ENCODE measurements around the gene CNOT3.

The CNOT3 gene

DNA sequence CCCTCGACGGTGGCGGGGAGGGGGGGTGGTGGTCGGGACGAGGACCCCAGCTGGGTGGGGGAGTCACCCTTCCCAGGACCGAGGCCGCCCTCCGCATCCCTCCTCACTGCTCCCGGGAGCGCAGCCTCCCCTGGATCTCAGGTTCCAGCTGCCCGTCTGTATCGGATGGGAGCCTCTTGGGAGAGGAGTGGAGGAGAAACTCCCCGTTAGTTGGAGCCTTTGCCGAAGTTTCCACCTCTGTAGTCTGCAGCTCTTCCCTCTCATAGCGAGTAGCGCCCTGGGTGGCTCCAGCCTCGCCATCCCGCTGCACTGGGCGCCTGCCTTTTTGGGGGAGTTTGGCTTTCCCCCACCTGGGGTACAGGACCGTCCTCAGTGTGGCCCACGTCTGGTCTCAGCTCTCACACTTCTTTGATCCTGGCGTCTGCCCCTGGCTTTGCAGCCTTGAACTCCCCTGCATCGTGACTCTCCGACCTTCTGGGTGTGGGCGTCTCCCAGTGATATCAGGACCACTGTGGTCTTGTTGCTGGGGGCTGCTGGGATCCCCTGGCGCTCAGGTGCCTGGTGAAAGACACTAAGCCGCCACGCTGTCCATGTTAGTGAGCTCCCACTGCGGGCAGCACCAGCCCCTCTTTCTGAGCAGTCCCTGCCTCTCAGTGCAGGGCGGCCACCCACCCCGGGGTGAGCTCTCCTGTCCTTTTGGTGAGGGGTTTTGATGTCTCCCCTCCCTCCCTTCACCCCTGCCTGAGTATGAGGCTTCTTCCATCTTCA, 1.1 kb downstream of the CNOT3 start:
- no peak for TF ChIP-seq EGR1 (IDR thresholded peaks at IDR 0.05)
- TF ChIP-seq, protein P1, sequence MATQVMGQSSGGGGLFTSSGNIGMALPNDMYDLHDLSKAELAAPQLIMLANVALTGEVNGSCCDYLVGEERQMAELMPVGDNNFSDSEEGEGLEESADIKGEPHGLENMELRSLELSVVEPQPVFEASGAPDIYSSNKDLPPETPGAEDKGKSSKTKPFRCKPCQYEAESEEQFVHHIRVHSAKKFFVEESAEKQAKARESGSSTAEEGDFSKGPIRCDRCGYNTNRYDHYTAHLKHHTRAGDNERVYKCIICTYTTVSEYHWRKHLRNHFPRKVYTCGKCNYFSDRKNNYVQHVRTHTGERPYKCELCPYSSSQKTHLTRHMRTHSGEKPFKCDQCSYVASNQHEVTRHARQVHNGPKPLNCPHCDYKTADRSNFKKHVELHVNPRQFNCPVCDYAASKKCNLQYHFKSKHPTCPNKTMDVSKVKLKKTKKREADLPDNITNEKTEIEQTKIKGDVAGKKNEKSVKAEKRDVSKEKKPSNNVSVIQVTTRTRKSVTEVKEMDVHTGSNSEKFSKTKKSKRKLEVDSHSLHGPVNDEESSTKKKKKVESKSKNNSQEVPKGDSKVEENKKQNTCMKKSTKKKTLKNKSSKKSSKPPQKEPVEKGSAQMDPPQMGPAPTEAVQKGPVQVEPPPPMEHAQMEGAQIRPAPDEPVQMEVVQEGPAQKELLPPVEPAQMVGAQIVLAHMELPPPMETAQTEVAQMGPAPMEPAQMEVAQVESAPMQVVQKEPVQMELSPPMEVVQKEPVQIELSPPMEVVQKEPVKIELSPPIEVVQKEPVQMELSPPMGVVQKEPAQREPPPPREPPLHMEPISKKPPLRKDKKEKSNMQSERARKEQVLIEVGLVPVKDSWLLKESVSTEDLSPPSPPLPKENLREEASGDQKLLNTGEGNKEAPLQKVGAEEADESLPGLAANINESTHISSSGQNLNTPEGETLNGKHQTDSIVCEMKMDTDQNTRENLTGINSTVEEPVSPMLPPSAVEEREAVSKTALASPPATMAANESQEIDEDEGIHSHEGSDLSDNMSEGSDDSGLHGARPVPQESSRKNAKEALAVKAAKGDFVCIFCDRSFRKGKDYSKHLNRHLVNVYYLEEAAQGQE (IDR thresholded peaks at IDR 0.05; ENCODE audit: low read depth) = no peak
- no peak for TF ChIP-seq EP300 (IDR thresholded peaks at IDR 0.05; ENCODE audit: borderline replicate concordance)
- TF ChIP-seq TAF1 (IDR thresholded peaks at IDR 0.05; ENCODE audit: low read depth) = no peak
- no peak for TF ChIP-seq TCF12 (IDR thresholded peaks at IDR 0.05; ENCODE audit: low read depth)

DNA sequence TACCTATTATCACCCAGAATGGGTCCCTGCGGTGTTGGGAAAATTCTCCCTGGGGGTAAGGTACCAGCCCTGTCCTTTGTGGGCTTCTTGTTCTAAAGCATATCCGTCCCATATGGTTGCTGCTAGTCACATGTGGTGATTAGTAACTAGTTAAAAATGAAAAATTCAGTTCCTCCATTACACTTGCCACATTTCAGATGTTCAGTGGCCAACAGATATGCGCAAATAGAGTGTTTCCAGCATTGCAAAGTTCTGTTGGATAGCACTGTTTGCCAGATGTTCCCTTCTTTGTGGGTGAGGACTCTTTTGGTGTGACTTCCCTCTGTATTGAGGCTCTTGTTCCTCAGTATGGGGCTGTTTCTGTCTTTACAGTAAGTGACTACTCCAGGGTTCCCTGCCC, 3.8 kb downstream of the CNOT3 start:
- TF ChIP-seq TEAD4 (IDR thresholded peaks at IDR 0.05) (no peak), EGR1 (IDR thresholded peaks at IDR 0.05) (no peak), TAF1 (IDR thresholded peaks at IDR 0.05; ENCODE audit: low read depth) (no peak), TCF12 (IDR thresholded peaks at IDR 0.05; ENCODE audit: low read depth) (no peak)

DNA sequence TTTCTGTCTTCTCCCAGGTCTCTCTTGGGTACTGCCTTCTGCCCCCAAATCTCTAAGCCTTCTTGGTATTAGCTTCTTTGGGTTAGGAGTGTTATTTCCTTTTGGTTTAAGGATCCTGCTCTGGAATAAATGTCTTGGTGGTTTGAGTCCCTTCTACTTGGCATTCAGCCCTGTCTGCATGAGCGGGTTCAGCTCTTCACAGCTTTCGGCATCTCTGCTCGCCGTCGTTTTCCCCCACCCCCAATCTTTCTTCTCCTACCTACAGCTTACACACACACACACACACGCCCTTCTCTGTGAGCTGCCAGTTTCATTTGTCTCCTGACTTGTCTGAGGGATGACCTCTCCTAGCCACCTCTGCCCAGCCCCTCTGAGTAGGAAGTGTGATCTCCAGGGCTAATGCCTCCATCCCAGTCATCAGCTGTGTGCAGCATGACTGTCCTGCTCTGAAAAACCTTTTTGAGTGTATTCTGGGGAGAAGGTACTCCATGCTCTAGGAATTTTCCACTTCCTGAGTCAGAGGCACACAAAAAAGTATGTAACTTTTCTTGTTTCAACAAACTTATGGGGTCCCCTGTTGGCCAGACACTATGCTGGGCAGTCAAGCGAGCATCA, 4.7 kb downstream of the CNOT3 start:
- TF ChIP-seq CEBPB (IDR thresholded peaks at IDR 0.05) = no peak
- TF ChIP-seq NFIC (IDR thresholded peaks at IDR 0.05) = no peak
- no peak for TF ChIP-seq TAF1 (IDR thresholded peaks at IDR 0.05; ENCODE audit: low read depth)
- TF ChIP-seq, protein P2, sequence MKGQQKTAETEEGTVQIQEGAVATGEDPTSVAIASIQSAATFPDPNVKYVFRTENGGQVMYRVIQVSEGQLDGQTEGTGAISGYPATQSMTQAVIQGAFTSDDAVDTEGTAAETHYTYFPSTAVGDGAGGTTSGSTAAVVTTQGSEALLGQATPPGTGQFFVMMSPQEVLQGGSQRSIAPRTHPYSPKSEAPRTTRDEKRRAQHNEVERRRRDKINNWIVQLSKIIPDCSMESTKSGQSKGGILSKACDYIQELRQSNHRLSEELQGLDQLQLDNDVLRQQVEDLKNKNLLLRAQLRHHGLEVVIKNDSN (IDR thresholded peaks at IDR 0.05) = no peak
- no peak for TF ChIP-seq EP300 (IDR thresholded peaks at IDR 0.05; ENCODE audit: borderline replicate concordance)
- TF ChIP-seq ZBTB7A (IDR thresholded peaks at IDR 0.05; ENCODE audit: low read depth) = no peak
- TF ChIP-seq TCF12 (IDR thresholded peaks at IDR 0.05; ENCODE audit: low read depth) = no peak
- TF ChIP-seq TEAD4 (IDR thresholded peaks at IDR 0.05) = no peak
- no peak for TF ChIP-seq RAD21 (IDR thresholded peaks at IDR 0.05; ENCODE audit: low read depth)
- no peak for TF ChIP-seq CREB1 (IDR thresholded peaks at IDR 0.05; ENCODE audit: low read depth)
- TF ChIP-seq, protein P3, sequence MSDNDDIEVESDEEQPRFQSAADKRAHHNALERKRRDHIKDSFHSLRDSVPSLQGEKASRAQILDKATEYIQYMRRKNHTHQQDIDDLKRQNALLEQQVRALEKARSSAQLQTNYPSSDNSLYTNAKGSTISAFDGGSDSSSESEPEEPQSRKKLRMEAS (IDR thresholded peaks at IDR 0.05) = no peak
- no peak for TF ChIP-seq YY1 (IDR thresholded peaks at IDR 0.05; ENCODE audit: low read depth)
- TF ChIP-seq EGR1 (IDR thresholded peaks at IDR 0.05) = no peak
- no peak for TF ChIP-seq FOXM1 (IDR thresholded peaks at IDR 0.05; ENCODE audit: borderline replicate concordance, low read depth)
- TF ChIP-seq, protein P1 (IDR thresholded peaks at IDR 0.05; ENCODE audit: low read depth) = no peak

DNA sequence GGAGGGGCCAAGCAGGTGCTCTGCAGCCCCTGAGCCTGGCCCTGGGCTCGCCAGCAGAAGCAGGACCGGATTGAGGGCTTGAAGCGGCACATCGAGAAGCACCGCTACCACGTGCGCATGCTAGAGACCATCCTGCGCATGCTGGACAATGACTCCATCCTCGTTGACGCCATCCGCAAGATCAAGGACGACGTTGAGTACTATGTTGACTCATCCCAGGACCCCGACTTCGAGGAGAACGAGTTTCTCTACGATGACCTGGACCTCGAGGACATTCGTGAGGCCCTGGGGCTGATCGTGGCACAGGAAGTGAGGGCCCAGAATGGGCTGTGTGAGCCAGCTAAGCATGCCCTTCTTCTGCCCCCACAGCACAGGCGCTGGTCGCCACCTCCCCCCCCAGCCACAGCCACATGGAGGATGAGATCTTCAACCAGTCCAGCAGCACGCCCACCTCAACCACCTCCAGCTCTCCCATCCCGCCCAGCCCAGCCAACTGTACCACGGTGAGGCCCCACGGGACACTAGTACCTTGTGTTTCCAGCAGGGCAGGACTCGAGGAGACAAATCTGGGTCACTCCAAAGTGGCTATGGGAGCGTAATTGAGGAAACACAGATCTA, 8.1 kb downstream of the CNOT3 start:
- no peak for TF ChIP-seq TAF1 (IDR thresholded peaks at IDR 0.05; ENCODE audit: low read depth)
- TF ChIP-seq, protein P2 (IDR thresholded peaks at IDR 0.05) = no peak
- no peak for TF ChIP-seq ZBTB7A (IDR thresholded peaks at IDR 0.05; ENCODE audit: low read depth)
- no peak for TF ChIP-seq CEBPB (IDR thresholded peaks at IDR 0.05)
- TF ChIP-seq, protein P1 (IDR thresholded peaks at IDR 0.05; ENCODE audit: low read depth) = no peak
- TF ChIP-seq TCF12 (IDR thresholded peaks at IDR 0.05; ENCODE audit: low read depth) = no peak
- no peak for TF ChIP-seq TEAD4 (IDR thresholded peaks at IDR 0.05)
- no peak for TF ChIP-seq YY1 (IDR thresholded peaks at IDR 0.05; ENCODE audit: low read depth)
- TF ChIP-seq, protein P3 (IDR thresholded peaks at IDR 0.05) = no peak
- TF ChIP-seq EP300 (IDR thresholded peaks at IDR 0.05; ENCODE audit: borderline replicate concordance) = no peak
- no peak for TF ChIP-seq RAD21 (IDR thresholded peaks at IDR 0.05; ENCODE audit: low read depth)
- TF ChIP-seq FOXM1 (IDR thresholded peaks at IDR 0.05; ENCODE audit: borderline replicate concordance, low read depth) = no peak
- no peak for TF ChIP-seq EGR1 (IDR thresholded peaks at IDR 0.05)
- TF ChIP-seq CREB1 (IDR thresholded peaks at IDR 0.05; ENCODE audit: low read depth) = no peak
- TF ChIP-seq NFIC (IDR thresholded peaks at IDR 0.05) = no peak

Data from Ishikawa (cell line).